H1 (cell line): ENCODE measurements around the gene PPY. TPM values are rescaled to one million over a fixed set of nuclear protein-coding genes. Genes with fewer than 3 reads are reported as not detected.

ENCODE experiments used
- CTCF ChIA-PET: fragments of 300-600 bp; sonication (Branson Sonifier 250); formaldehyde crosslinking; loops from one replicate; lab custom pipeline; 2021; ENCODE audit not compliant: partially characterized antibody; lab: Charles Lee
- POLR2A ChIA-PET: fragments of 300-600 bp; sonication (Branson Sonifier 250); formaldehyde crosslinking; loops from one replicate; lab custom pipeline; 2021; ENCODE audit warnings: inconsistent platforms; ENCODE audit not compliant: partially characterized antibody; lab: Charles Lee
- DNase-seq, 2 experiments: peaks; one replicate each; pipeline versions ENCODE4 v3.0.0 to v3.0.0-alpha.2; 2010 to 2022; ENCODE audit warnings: low spot score in 2 of 2, low read depth in 1 of 2, mixed read lengths in 1 of 2
- FAIRE-seq: peaks from 2 replicates; lab custom pipeline; 2011; peaks lifted over from hg19 to GRCh38; lab: Jason Lieb, UNC
- H2AFZ ChIP-seq: 2 replicates; pipeline ENCODE4 v1.8.1; 2012; ENCODE audit warnings: low read length, inconsistent platforms
- H2AK5ac ChIP-seq: 2 replicates; pipeline ENCODE4 v1.6.1; 2013; ENCODE audit warnings: low read depth, low read length
- H2BK120ac ChIP-seq: replicated peaks from 2 replicates; pipeline ENCODE3; 2013; ENCODE audit warnings: low read depth, low read length, inconsistent platforms
- H2BK12ac ChIP-seq: 2 replicates; pipeline ENCODE4 v1.6.1; 2013; ENCODE audit warnings: low read depth, low read length
- H2BK15ac ChIP-seq: 2 replicates; pipeline ENCODE4 v1.6.1; 2013; ENCODE audit warnings: low read length
- H2BK20ac ChIP-seq: 2 replicates; pipeline ENCODE4 v1.6.1; 2013; ENCODE audit warnings: low read length
- H2BK5ac ChIP-seq: 2 replicates; pipeline ENCODE4 v1.6.1; 2013; ENCODE audit warnings: low read depth, low read length
- H3K14ac ChIP-seq: 2 replicates; pipeline ENCODE4 v1.6.1; 2013; ENCODE audit warnings: inconsistent platforms; ENCODE audit not compliant: insufficient read length
- H3K18ac ChIP-seq: 2 replicates; pipeline ENCODE4 v1.6.1; 2013; ENCODE audit warnings: low read length; ENCODE audit errors: extremely low read depth
- H3K23ac ChIP-seq: 2 replicates; pipeline ENCODE4 v1.6.1; 2013; ENCODE audit warnings: inconsistent platforms; ENCODE audit not compliant: insufficient read length
- H3K23me2 ChIP-seq: 2 replicates; pipeline ENCODE4 v1.6.1; 2013; ENCODE audit warnings: low read depth, low read length
- H3K27ac ChIP-seq: 2 replicates; pipeline ENCODE4 v1.6.1; 2011; ENCODE audit warnings: low read depth, low read length, inconsistent platforms
- H3K27me3 ChIP-seq, 4 experiments: replicated peaks in 1 of 4; 1 replicate in 1 of 4; 2 replicates in 3 of 4; pipeline versions ENCODE4 v1.6.1 to v1.8.1; 2011 to 2013; ENCODE audit warnings: low read length in 3 of 4, mild to moderate bottlenecking in 3 of 4, inconsistent platforms in 2 of 4, mixed read lengths in 2 of 4, moderate library complexity in 1 of 4; ENCODE audit not compliant: control insufficient read depth in 3 of 4, insufficient read depth in 3 of 4; ENCODE audit errors: extremely low read depth in 1 of 4
- H3K36me3 ChIP-seq, 4 experiments: 2 replicates each; pipeline versions ENCODE4 v1.6.1 to v1.8.1; 2011 to 2013; ENCODE audit warnings: mild to moderate bottlenecking in 4 of 4, low read length in 3 of 4, moderate library complexity in 2 of 4, control low read depth in 1 of 4, inconsistent platforms in 1 of 4; ENCODE audit not compliant: insufficient read depth in 4 of 4, control insufficient read depth in 2 of 4
- H3K4ac ChIP-seq: replicated peaks from 2 replicates; pipeline ENCODE3; 2013; ENCODE audit warnings: low read length, low read depth, mixed read lengths, inconsistent platforms; ENCODE audit not compliant: insufficient read length
- H3K4me1 ChIP-seq, 4 experiments: replicated peaks in 1 of 4; 1 replicate in 1 of 4; 2 replicates in 3 of 4; pipeline versions ENCODE4 v1.6.1 to v1.8.1; 2011 to 2013; ENCODE audit warnings: low read length in 3 of 4, inconsistent platforms in 2 of 4, mixed read lengths in 1 of 4; ENCODE audit not compliant: insufficient read depth in 4 of 4, control insufficient read depth in 3 of 4
- H3K4me2 ChIP-seq, 2 experiments: 2 replicates each; pipeline versions ENCODE4 v1.6.1 to v1.8.1; 2011 to 2013; ENCODE audit warnings: low read depth in 2 of 2, low read length in 2 of 2, control low read depth in 1 of 2, inconsistent platforms in 1 of 2, mild to moderate bottlenecking in 1 of 2; ENCODE audit not compliant: insufficient read depth in 1 of 2
- H3K4me3 ChIP-seq, 4 experiments: fragments of 200-600, 300-600 bp in 1 of 4; sonication (generic), shearing (Covaris generic), sonication (Bioruptor Twin) in 1 of 4; 2 replicates each; pipeline versions ENCODE4 v1.5.1 to v1.8.1; 2011 to 2016; ENCODE audit warnings: low read length in 4 of 4, low read depth in 3 of 4, control low read depth in 2 of 4, inconsistent platforms in 2 of 4, mild to moderate bottlenecking in 2 of 4, mixed read lengths in 1 of 4, moderate library complexity in 1 of 4; ENCODE audit not compliant: insufficient read depth in 2 of 4; ENCODE audit errors: extremely low read depth in 1 of 4
- H3K56ac ChIP-seq: replicated peaks from 2 replicates; pipeline ENCODE3; 2013; ENCODE audit warnings: low read depth, mild to moderate bottlenecking, mixed read lengths, low read length, inconsistent platforms; ENCODE audit not compliant: insufficient read length
- H3K79me1 ChIP-seq: 2 replicates; pipeline ENCODE4 v1.6.1; 2013; ENCODE audit warnings: low read depth, low read length, control low read depth
- H3K79me2 ChIP-seq, 2 experiments: 2 replicates each; pipeline versions ENCODE4 v1.6.1 to v1.8.1; 2012 to 2013; ENCODE audit warnings: low read length in 2 of 2, mild to moderate bottlenecking in 2 of 2, inconsistent platforms in 1 of 2; ENCODE audit not compliant: insufficient read depth in 2 of 2, control insufficient read depth in 1 of 2
- H3K9ac ChIP-seq, 4 experiments: replicated peaks in 1 of 4; 1 replicate in 1 of 4; 2 replicates in 3 of 4; pipeline versions ENCODE4 v1.6.1 to v1.8.1; 2011 to 2013; ENCODE audit warnings: low read depth in 3 of 4, low read length in 3 of 4, control low read depth in 2 of 4, mild to moderate bottlenecking in 2 of 4, moderate library complexity in 2 of 4, inconsistent platforms in 1 of 4; ENCODE audit errors: extremely low read depth in 1 of 4
- H3K9me3 ChIP-seq, 2 experiments: 2 replicates each; pipeline versions ENCODE4 v1.6.1 to v1.8.1; 2012 to 2013; ENCODE audit warnings: mild to moderate bottlenecking in 2 of 2, moderate library complexity in 2 of 2, control low read depth in 1 of 2, inconsistent platforms in 1 of 2, low read depth in 1 of 2, low read length in 1 of 2, mixed read lengths in 1 of 2; ENCODE audit not compliant: insufficient read depth in 2 of 2
- H4K20me1 ChIP-seq, 2 experiments: replicated peaks in 1 of 2; 2 replicates each; pipeline versions ENCODE3 to v1.8.1; 2011 to 2013; ENCODE audit warnings: inconsistent platforms in 2 of 2, low read length in 2 of 2, mild to moderate bottlenecking in 1 of 2; ENCODE audit not compliant: insufficient read depth in 2 of 2, control insufficient read depth in 1 of 2
- H4K5ac ChIP-seq: 2 replicates; pipeline ENCODE4 v1.6.1; 2013; ENCODE audit warnings: low read length, low read depth, mixed read lengths, inconsistent platforms; ENCODE audit not compliant: insufficient read length
- H4K8ac ChIP-seq: 2 replicates; pipeline ENCODE4 v1.8.0; 2013; ENCODE audit warnings: mild to moderate bottlenecking, moderate library complexity, low read length, inconsistent platforms; ENCODE audit not compliant: insufficient read depth; ENCODE audit errors: extremely low read depth
- H4K91ac ChIP-seq: replicated peaks from 2 replicates; pipeline ENCODE3; 2013; ENCODE audit warnings: low read length, mixed read lengths, inconsistent platforms; ENCODE audit not compliant: insufficient read length
- BCL11A ChIP-seq, 2 experiments: IDR thresholded peaks; one replicate each; pipeline ENCODE4 v1.6.1; 2011; ENCODE audit warnings: low read depth in 2 of 2, low read length in 2 of 2, mild to moderate bottlenecking in 2 of 2
- SP1 ChIP-seq: IDR thresholded peaks from 2 replicates; pipeline ENCODE4 v1.6.1; 2011; ENCODE audit warnings: low read depth, low read length
- WGBS, 2 experiments: shearing (Covaris generic) in 1 of 2; methylation state at CpG; one replicate each; pipeline versions ENCODE4 v1.1.6 to v1.1.7; 2013 to 2015; ENCODE audit warnings: low lambda C conversion rate in 2 of 2, mixed read lengths in 2 of 2, inconsistent platforms in 1 of 2, low coverage in 1 of 2, missing lambda C conversion rate in 1 of 2; ENCODE audit not compliant: insufficient replicate concordance in 2 of 2, insufficient coverage in 1 of 2, insufficient read length in 1 of 2; ENCODE audit errors: extremely low coverage in 1 of 2, missing lambda C conversion rate in 1 of 2; 5-methylcytosine and 5-hydroxymethylcytosine counted together
- polyA plus RNA-seq, 7 experiments: library from polyadenylated mRNA; depleted of rRNA in 3 of 7; stranded (reverse) in 5 of 7; unstranded in 2 of 7; fragments of >200 nt in 5 of 7; fragments of 200-250 nt in 2 of 7; gene quantifications; 1 replicate in 5 of 7; 2 replicates in 1 of 7; 4 replicates in 1 of 7; pipeline versions ENCODE4 v1.2.1 to v1.2.3, GENCODE V29; 2011 to 2013; ENCODE audit warnings: missing spikeins in 2 of 7, mixed read lengths in 2 of 7
- total RNA-seq: library from RNA; stranded (reverse); fragmentation: NEBNext Ultra II Directional; extraction: Animal tissue kit (Norgen Biotek cat#: 25700); gene quantifications from 2 replicates; pipeline ENCODE4 v1.2.1, GENCODE V29; 2021

The PPY gene
- total and polyA plus RNA-seq, 2 of the 8 experiments (the other 6 are each of a cell fraction or from before 2014, with no cell fraction given), result 0.26 TPM; not detected in 1

- Histone ChIP-seq H4K91ac (no peak overlapping the region), H4K5ac (no peak overlapping the region), H4K8ac (no peak overlapping the region), H3K27ac (no peak overlapping the region), H3K79me2 (no peaks in the 10 kb centered on the region), H2BK15ac (no peak overlapping the region), H3K23ac (no peak overlapping the region), H3K36me3 (no peaks in the 10 kb centered on the region), H3K4me2 (no peak overlapping the region; a peak in 1 of 4 replicates), H3K4ac (no peak overlapping the region), H3K18ac (no peak overlapping the region; the same call in 1 of the 2 replicates), H2BK20ac (0 out of 2 replicates have a peak overlapping the region, but pooled peaks have one; percentile 5), H4K20me1 (no peaks in the 10 kb centered on the region), H2BK12ac (0 out of 2 replicates have a peak overlapping the region, but pooled peaks have one; percentile 21), H3K4me1 (peaks cover 0 to 4% (median 2%) of the 10 kb centered on the region in 4 experiments; a peak in 4 of 7 replicates), H3K9me3 (no peaks in the 10 kb centered on the region), H3K27me3 (peaks cover 0 to 4% (median 3%) of the 10 kb centered on the region in 4 experiments; a peak in 3 of 7 replicates), H3K9ac (no peak overlapping the region), H3K14ac (no peak overlapping the region), H3K56ac (no peak overlapping the region), H2BK5ac (no peak overlapping the region; the same call in 1 of the 2 replicates), H2AK5ac (no peak overlapping the region; the same call in 1 of the 2 replicates), H3K79me1 (no peaks in the 10 kb centered on the region), H2BK120ac (no peak overlapping the region), H2AFZ (no peak overlapping the region), H3K4me3 (no peak overlapping the region), H3K23me2 (peaks cover 6% of the 10 kb centered on the region)
- ChIA-PET CTCF (interaction anchor here (0.7 to 22.7 kb wide), 12 partner anchors 9 to 260 kb away, joined by 3 to 416 read pairs (median 4); partner anchors contain the start of genes NAGS and PPY), POLR2A (interaction anchor here (0.7 to 1.3 kb wide), 6 partner anchors 9 to 208 kb away, joined by 3 to 5 read pairs (median 4); partner anchors contain the start of gene DUSP3)
- DNase-seq (no peak), FAIRE-seq (no peak)
- 77% methylated on average over 12 of the region's 12 CpGs; no CpG with 5 or more reads in 1 of the 2 experiments for WGBS, 2 experiments
- TF ChIP-seq BCL11A (IDR thresholded peaks at IDR 0.05; ENCODE audit: low read depth in 2 of 2, low read length in 2 of 2), result no peak
- TF ChIP-seq SP1, result peak; percentile 62; the same call in 1 of the 2 replicates
These were observed 45.1 kb upstream of the PPY start for GRCh38 chr17:43987131-43988021.
